SK-N-SH (cell line): Measurements from ENCODE around the gene FBXW11. TPM values are rescaled to one million over a fixed set of nuclear protein-coding genes. Genes with fewer than 3 reads are reported as not detected.

Experiments used
- CTCF ChIA-PET: fragments of 300-600, 350-600 bp; formaldehyde crosslinking; extraction: SDS; loops from one replicate; lab custom pipeline; 2021; lab: Yijun Ruan, JAX
- POLR2A ChIA-PET: fragments of 350-600 bp; sonication (Branson Sonifier 250); formaldehyde crosslinking; extraction: SDS; loops from one replicate; lab custom pipeline; 2020; ENCODE audit warnings: antibody characterized with exemption, inconsistent platforms; lab: Yijun Ruan, JAX
- DNase-seq: peaks from one replicate; pipeline ENCODE4 v3.0.0; 2012
- H2AFZ ChIP-seq: fragments of 200-600 bp; sonication (generic); 2 replicates; pipeline ENCODE4 v1.8.1; 2016; ENCODE audit warnings: antibody characterized with exemption, mild to moderate bottlenecking, low read depth
- H3F3A ChIP-seq: fragments of 200-600 bp; sonication (generic); replicated peaks from 2 replicates; pipeline ENCODE3; 2016; ENCODE audit warnings: antibody characterized with exemption, mild to moderate bottlenecking; ENCODE audit not compliant: insufficient read depth
- H3K27ac ChIP-seq, 2 experiments: fragments of 200-500 bp in 1 of 2; fragments of 200-600 bp in 1 of 2; sonication (Bioruptor generic) in 1 of 2; sonication (generic), shearing (Covaris generic) in 1 of 2; 2 replicates each; pipeline versions ENCODE4 v1.5.1 to v1.6.1; 2014 to 2016; ENCODE audit warnings: low read depth in 2 of 2, inconsistent platforms in 1 of 2, low read length in 1 of 2, mild to moderate bottlenecking in 1 of 2, mixed read lengths in 1 of 2
- H3K27me3 ChIP-seq: fragments of 200-600 bp; sonication (generic), shearing (Covaris generic); 2 replicates; pipeline ENCODE4 v1.6.1; 2016; ENCODE audit warnings: mixed run types; ENCODE audit not compliant: insufficient read depth
- H3K36me3 ChIP-seq, 2 experiments: fragments of 200-500 bp in 1 of 2; fragments of 200-600 bp in 1 of 2; sonication (Bioruptor generic) in 1 of 2; sonication (generic) in 1 of 2; replicated peaks in 1 of 2; 2 replicates each; pipeline versions ENCODE3 to v1.5.1; 2014 to 2016; ENCODE audit warnings: low read length in 1 of 2, mild to moderate bottlenecking in 1 of 2; ENCODE audit not compliant: insufficient read depth in 2 of 2, control insufficient read depth in 1 of 2
- H3K4me1 ChIP-seq, 2 experiments: fragments of 200-500 bp in 1 of 2; fragments of 200-600 bp in 1 of 2; sonication (Bioruptor generic) in 1 of 2; sonication (generic), shearing (Covaris generic) in 1 of 2; 2 replicates each; pipeline versions ENCODE4 v1.5.1 to v1.6.1; 2014 to 2016; ENCODE audit warnings: low read depth in 1 of 2, low read length in 1 of 2, mixed run types in 1 of 2; ENCODE audit not compliant: insufficient read depth in 2 of 2, control insufficient read depth in 1 of 2
- H3K4me2 ChIP-seq: fragments of 200-600 bp; sonication (generic), shearing (Covaris generic); 2 replicates; pipeline ENCODE4 v1.6.1; 2017; ENCODE audit warnings: mixed run types
- H3K4me3 ChIP-seq, 2 experiments: fragments of 200-500 bp in 1 of 2; fragments of 200-600 bp in 1 of 2; sonication (Bioruptor generic) in 1 of 2; sonication (generic), shearing (Covaris generic) in 1 of 2; 2 replicates each; pipeline versions ENCODE4 v1.5.1 to v1.8.1; 2014 to 2016; ENCODE audit warnings: low read depth in 2 of 2, inconsistent platforms in 1 of 2, low read length in 1 of 2, mild to moderate bottlenecking in 1 of 2, mixed read lengths in 1 of 2, moderate library complexity in 1 of 2
- H3K79me2 ChIP-seq: fragments of 200-600 bp; sonication (generic); 2 replicates; pipeline ENCODE4 v1.8.1; 2017; ENCODE audit warnings: mild to moderate bottlenecking; ENCODE audit not compliant: insufficient read depth
- H3K9ac ChIP-seq: fragments of 200-600 bp; sonication (generic); 2 replicates; pipeline ENCODE4 v1.6.1; 2017; ENCODE audit warnings: mixed run types
- H3K9me2 ChIP-seq: fragments of 200-600 bp; sonication (generic); 2 replicates; pipeline ENCODE4 v1.6.1; 2017; ENCODE audit warnings: mixed run types
- H3K9me3 ChIP-seq: fragments of 200-600 bp; sonication (generic); 2 replicates; pipeline ENCODE4 v1.6.1; 2017; ENCODE audit warnings: mixed run types, mild to moderate bottlenecking, moderate library complexity
- H4K20me1 ChIP-seq: fragments of 200-600 bp; sonication (generic); 2 replicates; pipeline ENCODE4 v1.6.1; 2017; ENCODE audit warnings: mild to moderate bottlenecking, mixed run types; ENCODE audit not compliant: insufficient read depth
- CTCF ChIP-seq: fragments of 200-600 bp; sonication (generic); IDR thresholded peaks from 2 replicates; pipeline ENCODE4 v1.6.1; 2017; ENCODE audit warnings: antibody characterized with exemption, mild to moderate bottlenecking, moderate library complexity
- ELF1 ChIP-seq: IDR thresholded peaks from 2 replicates; pipeline ENCODE4 v1.4.0; 2012
- EP300 ChIP-seq, 2 experiments: IDR thresholded peaks; 2 replicates each; pipeline versions ENCODE4 v1.4.0 to v1.6.1; 2012; ENCODE audit warnings: borderline replicate concordance in 1 of 2, low read depth in 1 of 2, low read length in 1 of 2
- EZH2phosphoT487 ChIP-seq: fragments of 200-600 bp; sonication (generic); IDR thresholded peaks from 2 replicates; pipeline ENCODE4 v1.6.1; 2017; ENCODE audit warnings: low read depth, mixed run types, mild to moderate bottlenecking, antibody characterized with exemption, moderate library complexity, borderline replicate concordance
- FOXJ3 ChIP-seq: sonication (generic); formaldehyde crosslinking; IDR thresholded peaks from 2 replicates; pipeline ENCODE4 v1.5.1; 2020; ENCODE audit warnings: mild to moderate bottlenecking, missing genetic modification reagents
- FOXM1 ChIP-seq: IDR thresholded peaks from 2 replicates; pipeline ENCODE4 v1.4.0; 2012; ENCODE audit warnings: low read depth, mild to moderate bottlenecking
- GATA2 ChIP-seq: sonication (generic); formaldehyde crosslinking; IDR thresholded peaks from 2 replicates; pipeline ENCODE4 v1.5.0; 2020; ENCODE audit warnings: mild to moderate bottlenecking, missing genetic modification reagents
- MAX ChIP-seq: IDR thresholded peaks from 2 replicates; pipeline ENCODE4 v1.4.0; 2012; ENCODE audit warnings: low read depth
- MXI1 ChIP-seq: IDR thresholded peaks from 2 replicates; pipeline ENCODE4 v1.6.1; 2012; ENCODE audit warnings: mild to moderate bottlenecking, low read depth, low read length, improper control_type of control experiment
- NFIC ChIP-seq: IDR thresholded peaks from 2 replicates; pipeline ENCODE4 v1.4.0; 2012; ENCODE audit warnings: borderline replicate concordance
- NRF1 ChIP-seq: IDR thresholded peaks from 2 replicates; pipeline ENCODE4 v1.6.1; 2012; ENCODE audit warnings: low read depth, mild to moderate bottlenecking, low read length
- PBX3 ChIP-seq: IDR thresholded peaks from 2 replicates; pipeline ENCODE4; 2012
- RAD21 ChIP-seq: IDR thresholded peaks from 2 replicates; pipeline ENCODE4 v1.6.1; 2012; ENCODE audit warnings: mild to moderate bottlenecking, low read length
- SIN3A ChIP-seq: IDR thresholded peaks from 2 replicates; pipeline ENCODE4 v1.6.1; 2012; ENCODE audit warnings: low read depth, mild to moderate bottlenecking, low read length, moderate library complexity, borderline replicate concordance
- ZBTB33 ChIP-seq: IDR thresholded peaks from 2 replicates; pipeline ENCODE4 v1.4.0; 2012; ENCODE audit warnings: low read depth, borderline replicate concordance
- WGBS: methylation state at CpG from one replicate; pipeline ENCODE4 v1.1.6; 2017; ENCODE audit warnings: low lambda C conversion rate; 5-methylcytosine and 5-hydroxymethylcytosine counted together
- polyA plus RNA-seq, 3 experiments: library from polyadenylated mRNA; depleted of rRNA; stranded (reverse); fragments of >200 nt; gene quantifications; 2 replicates each; pipeline ENCODE4 v1.2.3, GENCODE V29; 2012

The FBXW11 gene
- polyA plus RNA-seq, 1 of the 3 experiments (the other 2 are of a cell fraction), result 37.5 TPM

- Histone ChIP-seq H3K27me3 (no peaks in the 10 kb centered on the region), H3K79me2 (no peaks in the 10 kb centered on the region), H4K20me1 (no peaks in the 10 kb centered on the region), H3K9me2 (no peaks in the 10 kb centered on the region), H3F3A (no peaks in the 10 kb centered on the region), H3K4me1 (no peaks in the 10 kb centered on the region), H3K9ac (no peak overlapping the region), H3K4me3 (no peak overlapping the region), H3K9me3 (no peaks in the 10 kb centered on the region), H3K36me3 (no peaks in the 10 kb centered on the region), H3K4me2 (no peak overlapping the region), H2AFZ (no peak overlapping the region), H3K27ac (no peak overlapping the region)
- no peak for TF ChIP-seq ZBTB33
- TF ChIP-seq RAD21, result no peak
- TF ChIP-seq NRF1, result no peak
- TF ChIP-seq SIN3A, result no peak
- TF ChIP-seq MXI1, result no peak
- TF ChIP-seq NFIC, result no peak
- no peak for TF ChIP-seq PBX3
- TF ChIP-seq FOXM1, result no peak
- no peak for TF ChIP-seq ELF1
- no peak for TF ChIP-seq CTCF
- TF ChIP-seq GATA2, result no peak
- no peak for TF ChIP-seq EP300 (IDR thresholded peaks at IDR 0.05; ENCODE audit: borderline replicate concordance in 1 of 2, low read depth in 1 of 2, low read length in 1 of 2)
- no peak for TF ChIP-seq FOXJ3 (CRISPR knock-in tag)
- TF ChIP-seq EZH2phosphoT487, result no peak
- TF ChIP-seq MAX, result no peak
- ChIA-PET CTCF (interaction anchor here (0.6 kb wide), 1 partner anchor 231 kb away, joined by 3 read pairs; no protein-coding TSS in a partner anchor), POLR2A (no interaction called here)
- WGBS, result 69% methylated on average over 4 of the region's 4 CpGs
- no peak for DNase-seq
Measured at GRCh38 chr5:172031894-172032461, 25.5 kb upstream of the FBXW11 start.
